Sigmoid colon (tissue), 7 donors: ENCODE data around the gene CNOT11. TPM values are rescaled to one million over a fixed set of nuclear protein-coding genes. Genes with fewer than 3 reads are reported as not detected.

Experiments used
- DNase-seq: peaks from one replicate; pipeline ENCODE4 v3.0.0-alpha.2; 2019
- H3K27ac ChIP-seq, 4 donors: fragments of 200-600 bp; sonication (generic); one replicate each; pipeline ENCODE4 v1.5.1; 2016 to 2019; ENCODE audit warnings: mild to moderate bottlenecking in 1 of 4
- H3K27me3 ChIP-seq, 3 donors: fragments of 200-600 bp; sonication (generic); one replicate each; pipeline ENCODE4 v1.5.1; 2019; ENCODE audit warnings: mild to moderate bottlenecking in 1 of 3
- H3K36me3 ChIP-seq, 4 donors: fragments of 200-600 bp; sonication (generic); one replicate each; pipeline ENCODE4 v1.5.1; 2016 to 2019
- H3K4me1 ChIP-seq, 4 donors: fragments of 200-600 bp; sonication (generic); one replicate each; pipeline ENCODE4 v1.5.1; 2017 to 2019
- H3K4me3 ChIP-seq, 4 donors: fragments of 200-600 bp; sonication (generic); one replicate each; pipeline ENCODE4 v1.5.1; 2017 to 2019; ENCODE audit warnings: mild to moderate bottlenecking in 2 of 4, moderate library complexity in 1 of 4
- H3K9me3 ChIP-seq, 4 donors: fragments of 200-600 bp in 3 of 4; sonication (generic) in 3 of 4; one replicate each; pipeline versions ENCODE4 v1.5.1 to v1.6.1; 2013 to 2019
- EP300 ChIP-seq, 4 donors: sonication (generic); formaldehyde crosslinking; IDR thresholded peaks; one replicate each; pipeline ENCODE4 v1.6.1; 2017; ENCODE audit warnings: antibody characterized with exemption in 4 of 4
- POLR2A ChIP-seq, 2 donors: fragments of 450-650 bp; IDR thresholded peaks; one replicate each; pipeline ENCODE4 v1.6.1; 2016; ENCODE audit warnings: antibody characterized with exemption in 2 of 2, mild to moderate bottlenecking in 2 of 2, moderate library complexity in 2 of 2
- POLR2AphosphoS5 ChIP-seq, 4 donors: sonication (generic); formaldehyde crosslinking; IDR thresholded peaks; one replicate each; pipeline ENCODE4 v1.6.1; 2017; ENCODE audit warnings: antibody characterized with exemption in 4 of 4
- WGBS, 2 donors: extraction: QIAGEN DNeasy Blood & Tissue Kit; methylation state at CpG; one replicate each; pipeline ENCODE4 v1.1.7; 2013; 5-methylcytosine and 5-hydroxymethylcytosine counted together
- intact Hi-C: fragments of 100-400 bp; cut with DNase I; formaldehyde crosslinking; loops from one replicate; pipeline ENCODE4 v1.15.1; 2023
- polyA plus RNA-seq, 3 donors: library from polyadenylated mRNA; stranded (reverse); fragments of 200-250 nt; gene quantifications; one replicate each; pipeline ENCODE4 v1.2.3, GENCODE V29; 2013
- total RNA-seq, 4 donors: library from RNA; depleted of rRNA; stranded (reverse); fragments of >200 nt; gene quantifications; one replicate each; pipeline ENCODE4 v1.1.0, GENCODE V29; 2016
- TF ChIP-seq, protein P1 (sequence below), 4 experiments: fragments of 450-650 bp in 3 of 4; fragments of 200-600 bp in 1 of 4; IDR thresholded peaks; one replicate each; pipeline ENCODE4 v1.5.1; 2016 to 2019; ENCODE audit warnings: antibody characterized with exemption in 4 of 4, mild to moderate bottlenecking in 3 of 4, moderate library complexity in 2 of 4
- donor health status: healthy with polysubstance abuse.
- donor health status: Bipolar disorder and iron deficiency.
- donor health status: healthy.

The CNOT11 gene
- total RNA-seq = 10 to 100 TPM; 21.4 to 27.4 (median 22.1) TPM
- 10 to 100 TPM; 22.8 to 33.7 (median 27.5) TPM for polyA plus RNA-seq

DNA sequence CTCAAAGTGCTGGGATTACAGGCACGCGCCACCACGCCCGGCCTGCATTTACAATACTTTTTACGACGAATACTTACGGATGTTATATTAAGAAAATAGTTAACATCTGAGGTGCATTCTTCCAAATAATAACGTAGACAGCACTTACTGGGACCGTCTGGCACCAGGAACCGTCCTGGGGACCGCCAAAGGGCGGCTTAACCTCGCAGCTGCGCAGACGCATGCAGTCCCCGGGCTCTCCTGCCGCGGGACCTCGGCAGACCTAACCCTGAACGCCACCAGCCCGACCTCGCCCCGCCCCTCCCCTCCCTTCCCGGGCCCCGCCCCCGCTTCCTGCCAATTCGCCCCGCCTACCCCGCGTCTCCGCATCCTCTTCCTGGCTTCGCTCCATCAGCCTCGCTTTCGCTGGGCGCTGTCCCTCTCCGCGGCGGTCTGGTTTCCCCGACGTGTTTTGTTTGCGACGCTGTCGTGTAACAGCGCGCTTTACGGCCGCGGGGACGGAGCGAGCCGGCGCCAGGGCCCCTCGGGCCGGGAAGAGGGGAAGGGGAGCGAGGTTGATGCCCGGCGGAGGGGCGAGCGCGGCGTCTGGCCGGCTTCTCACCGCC, at the start of gene CNOT11:
Gene CNOT11 (plus strand): TSS at position 479 of the 605 bp plus-strand sequence. CDS start 79 bp downstream, at position 558.
- WGBS, 2 donors = 1% methylated on average over 63 of the region's 63 CpGs
- peak; percentile 99 for DNase-seq
- TF ChIP-seq EP300 (IDR thresholded peaks at IDR 0.05) (no peak), POLR2AphosphoS5 (IDR thresholded peaks at IDR 0.05) (peak; percentile 91 to 95 (median 93)), POLR2A (IDR thresholded peaks at IDR 0.05) (peak; percentile 49 to 74)
- TF ChIP-seq, protein P1, sequence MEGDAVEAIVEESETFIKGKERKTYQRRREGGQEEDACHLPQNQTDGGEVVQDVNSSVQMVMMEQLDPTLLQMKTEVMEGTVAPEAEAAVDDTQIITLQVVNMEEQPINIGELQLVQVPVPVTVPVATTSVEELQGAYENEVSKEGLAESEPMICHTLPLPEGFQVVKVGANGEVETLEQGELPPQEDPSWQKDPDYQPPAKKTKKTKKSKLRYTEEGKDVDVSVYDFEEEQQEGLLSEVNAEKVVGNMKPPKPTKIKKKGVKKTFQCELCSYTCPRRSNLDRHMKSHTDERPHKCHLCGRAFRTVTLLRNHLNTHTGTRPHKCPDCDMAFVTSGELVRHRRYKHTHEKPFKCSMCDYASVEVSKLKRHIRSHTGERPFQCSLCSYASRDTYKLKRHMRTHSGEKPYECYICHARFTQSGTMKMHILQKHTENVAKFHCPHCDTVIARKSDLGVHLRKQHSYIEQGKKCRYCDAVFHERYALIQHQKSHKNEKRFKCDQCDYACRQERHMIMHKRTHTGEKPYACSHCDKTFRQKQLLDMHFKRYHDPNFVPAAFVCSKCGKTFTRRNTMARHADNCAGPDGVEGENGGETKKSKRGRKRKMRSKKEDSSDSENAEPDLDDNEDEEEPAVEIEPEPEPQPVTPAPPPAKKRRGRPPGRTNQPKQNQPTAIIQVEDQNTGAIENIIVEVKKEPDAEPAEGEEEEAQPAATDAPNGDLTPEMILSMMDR (IDR thresholded peaks at IDR 0.05) = peak in 1 of 4 experiments; percentile 8
- Histone ChIP-seq H3K36me3 (no peaks in the 10 kb centered on the region), H3K27ac (peak within 1 kb of the TSS; percentile 88 to 97 (median 94)), H3K4me1 (peaks cover 0 to 33% (median 31%) of the 10 kb centered on the region in 4 donors), H3K4me3 (peak within 1 kb of the TSS; percentile 80 to 99 (median 98)), H3K27me3 (no peaks in the 10 kb centered on the region), H3K9me3 (no peaks in the 10 kb centered on the region)
- intact Hi-C loops = loop anchor here (2.0 to 10.0 kb wide), 4 partner anchors 56 to 1918 kb away; partner anchors contain the start of genes EIF5B, RNF149, RPL31 and TXNDC9

GRCh38 chr2:101204400-101205115, 48.1 kb upstream of the CNOT11 start:
- 93 to 94% methylated on average over 4 of the region's 4 CpGs for WGBS, 2 donors
- H3K36me3 ChIP-seq = no peaks in the 10 kb centered on the region
- intact Hi-C loops = loop anchor here (1.0 to 5.0 kb wide), 2 partner anchors 52 to 192 kb away; partner anchors contain the start of gene TBC1D8

GRCh38 chr2:101205521-101206479, 46.9 kb upstream of the CNOT11 start:
- peak overlapping the region in 3 of 4 donors; percentile 21 to 34 (median 32) for H3K4me3 ChIP-seq
- peak; percentile 81 for DNase-seq

More at GRCh38 chr2:101204400-101205115, 48.1 kb upstream of the CNOT11 start:
- TF ChIP-seq POLR2AphosphoS5 (IDR thresholded peaks at IDR 0.05) = no peak
- TF ChIP-seq, protein P1 (IDR thresholded peaks at IDR 0.05) = no peak
- TF ChIP-seq POLR2A (IDR thresholded peaks at IDR 0.05) = no peak
- TF ChIP-seq EP300 (IDR thresholded peaks at IDR 0.05) = no peak
- peaks cover 0 to 5% (median 2%) of the 10 kb centered on the region in 4 donors for H3K4me1 ChIP-seq
- H3K9me3 ChIP-seq = no peaks in the 10 kb centered on the region
- no peak overlapping the region for H3K27ac ChIP-seq
- DNase-seq = no peak
- no peak overlapping the region for H3K4me3 ChIP-seq
- H3K27me3 ChIP-seq = no peaks in the 10 kb centered on the region

More at GRCh38 chr2:101205521-101206479, 46.9 kb upstream of the CNOT11 start:
- TF ChIP-seq POLR2AphosphoS5 (IDR thresholded peaks at IDR 0.05) = no peak
- TF ChIP-seq EP300 (IDR thresholded peaks at IDR 0.05) = no peak
- TF ChIP-seq, protein P1 (IDR thresholded peaks at IDR 0.05) = peak; percentile 6 to 58 (median 32)
- no peak for TF ChIP-seq POLR2A (IDR thresholded peaks at IDR 0.05)
- Histone ChIP-seq H3K36me3 (no peaks in the 10 kb centered on the region), H3K27ac (no peak overlapping the region), H3K9me3 (peaks cover 0 to 3% (median 0%) of the 10 kb centered on the region in 4 donors), H3K27me3 (no peaks in the 10 kb centered on the region), H3K4me1 (peaks cover 0 to 5% (median 2%) of the 10 kb centered on the region in 4 donors)
- 35 to 53% methylated on average over 15 of the region's 15 CpGs for WGBS, 2 donors
- intact Hi-C loops = loop anchor here (1.0 to 5.0 kb wide), 2 partner anchors 53 to 193 kb away; partner anchors contain the start of gene TBC1D8
